Measurements from ENCODE around the gene RPAP3.

RPAP3 gene

GRCh38 chr12:47718531-47718930, 12.7 kb upstream of the RPAP3 start:
- Histone ChIP-seq H3K9ac (ENCODE audit: low read depth, low read length, poor library complexity) (peak overlapping the region; percentile 7), H4K91ac (ENCODE audit: low read depth, low read length, poor library complexity) (no peak overlapping the region), H3K4me2 (ENCODE audit: insufficient read depth, low read length, poor library complexity, severe bottlenecking) (no peak overlapping the region), H2AK5ac (ENCODE audit: low read depth, low read length) (no peak overlapping the region), H3K14ac (ENCODE audit: low read length) (no peak overlapping the region), H3K4ac (ENCODE audit: low read length) (no peak overlapping the region), H2BK5ac (ENCODE audit: low read length) (no peak overlapping the region), H3K27ac (replicated peaks; ENCODE audit: low read length) (no peak overlapping the region), H2BK15ac (ENCODE audit: low read length) (no peak overlapping the region), H3K9me3 (replicated peaks in 1 of 2; ENCODE audit: control insufficient read depth in 2 of 2, insufficient read depth in 1 of 2, low read depth in 1 of 2, low read length in 2 of 2) (no peaks in the 10 kb centered on the region), H3K79me1 (ENCODE audit: low read depth, low read length) (no peaks in the 10 kb centered on the region), H3K18ac (ENCODE audit: low read length) (no peak overlapping the region), H3K23ac (ENCODE audit: low read depth, low read length, poor library complexity) (no peak overlapping the region), H3K36me3 (replicated peaks in 1 of 2; ENCODE audit: control insufficient read depth in 2 of 2, insufficient read depth in 2 of 2, low read length in 2 of 2) (peaks cover 0 to 5% of the 10 kb centered on the region in 2 donors), H2BK12ac (ENCODE audit: low read length) (no peak overlapping the region), H2AFZ (ENCODE audit: low read length) (no peak overlapping the region), H4K8ac (ENCODE audit: low read depth, low read length) (no peak overlapping the region), H3K4me1 (ENCODE audit: control insufficient read depth in 2 of 2, insufficient read depth in 1 of 2, low read depth in 1 of 2, low read length in 2 of 2) (peaks cover 2 to 5% of the 10 kb centered on the region in 2 donors), H2BK120ac (ENCODE audit: low read depth, low read length) (no peak overlapping the region), H3K4me3 (ENCODE audit: low read length in 2 of 2) (no peak overlapping the region), H3K27me3 (ENCODE audit: control insufficient read depth in 3 of 3, insufficient read depth in 3 of 3, low read depth in 1 of 3, low read length in 3 of 3) (no peaks in the 10 kb centered on the region)
- no CpG with 5 or more reads among the region's 1 CpG for WGBS, 2 donors (ENCODE audit: extremely low coverage in 2 of 2, insufficient read length in 2 of 2, insufficient replicate concordance in 1 of 2)
- no peak for DNase-seq (ENCODE audit: low spot score)

GRCh38 chr12:47717443-47718193, 11.8 kb upstream of the RPAP3 start:
- Histone ChIP-seq H3K4me3 (ENCODE audit: low read length in 2 of 2) (no peak overlapping the region), H3K4me2 (ENCODE audit: insufficient read depth, low read length, poor library complexity, severe bottlenecking) (no peak overlapping the region), H2BK12ac (ENCODE audit: low read length) (no peak overlapping the region), H3K4ac (ENCODE audit: low read length) (no peak overlapping the region), H2BK15ac (ENCODE audit: low read length) (no peak overlapping the region), H3K9me3 (replicated peaks in 1 of 2; ENCODE audit: control insufficient read depth in 2 of 2, insufficient read depth in 1 of 2, low read depth in 1 of 2, low read length in 2 of 2) (no peaks in the 10 kb centered on the region), H2BK5ac (ENCODE audit: low read length) (no peak overlapping the region), H3K27ac (replicated peaks; ENCODE audit: low read length) (no peak overlapping the region), H3K36me3 (replicated peaks in 1 of 2; ENCODE audit: control insufficient read depth in 2 of 2, insufficient read depth in 2 of 2, low read length in 2 of 2) (peaks cover 0 to 5% of the 10 kb centered on the region in 2 donors), H2BK120ac (ENCODE audit: low read depth, low read length) (no peak overlapping the region), H2AFZ (ENCODE audit: low read length) (peak overlapping the region; percentile 60), H3K23ac (ENCODE audit: low read depth, low read length, poor library complexity) (no peak overlapping the region), H3K4me1 (ENCODE audit: control insufficient read depth in 2 of 2, insufficient read depth in 1 of 2, low read depth in 1 of 2, low read length in 2 of 2) (peaks cover 2 to 5% of the 10 kb centered on the region in 2 donors), H3K79me1 (ENCODE audit: low read depth, low read length) (no peaks in the 10 kb centered on the region), H3K27me3 (ENCODE audit: control insufficient read depth in 3 of 3, insufficient read depth in 3 of 3, low read depth in 1 of 3, low read length in 3 of 3) (no peaks in the 10 kb centered on the region), H3K9ac (ENCODE audit: low read depth, low read length, poor library complexity) (no peak overlapping the region), H4K8ac (ENCODE audit: low read depth, low read length) (no peak overlapping the region), H3K14ac (ENCODE audit: low read length) (no peak overlapping the region), H4K91ac (ENCODE audit: low read depth, low read length, poor library complexity) (no peak overlapping the region), H3K18ac (ENCODE audit: low read length) (no peak overlapping the region), H2AK5ac (ENCODE audit: low read depth, low read length) (peak overlapping the region; percentile 59)
- DNase-seq (ENCODE audit: low spot score): peak; percentile 68
- WGBS, 2 donors (ENCODE audit: extremely low coverage in 2 of 2, insufficient read length in 2 of 2, insufficient replicate concordance in 1 of 2): no CpG with 5 or more reads among the region's 13 CpGs

GRCh38 chr12:47717046-47717442, 11.2 kb upstream of the RPAP3 start:
- no CpG with 5 or more reads among the region's 6 CpGs for WGBS, 2 donors (ENCODE audit: extremely low coverage in 2 of 2, insufficient read length in 2 of 2, insufficient replicate concordance in 1 of 2)

GRCh38 chr12:47715877-47716548, 10.2 kb upstream of the RPAP3 start:
- H3K27ac ChIP-seq (replicated peaks; ENCODE audit: low read length): no peak overlapping the region
- no peak overlapping the region for H3K14ac ChIP-seq (ENCODE audit: low read length)
- H3K18ac ChIP-seq (ENCODE audit: low read length): no peak overlapping the region
- H3K23ac ChIP-seq (ENCODE audit: low read depth, low read length, poor library complexity): no peak overlapping the region
- H2BK15ac ChIP-seq (ENCODE audit: low read length): peak overlapping the region; percentile 14
- no peak for DNase-seq (ENCODE audit: low spot score)
- H2BK120ac ChIP-seq (ENCODE audit: low read depth, low read length): no peak overlapping the region
- peak overlapping the region; percentile 40 for H2AK5ac ChIP-seq (ENCODE audit: low read depth, low read length)
- H2BK5ac ChIP-seq (ENCODE audit: low read length): no peak overlapping the region
- H4K8ac ChIP-seq (ENCODE audit: low read depth, low read length): no peak overlapping the region
- H3K36me3 ChIP-seq (replicated peaks in 1 of 2; ENCODE audit: control insufficient read depth in 2 of 2, insufficient read depth in 2 of 2, low read length in 2 of 2): peaks cover 0 to 5% of the 10 kb centered on the region in 2 donors
- H3K4ac ChIP-seq (ENCODE audit: low read length): no peak overlapping the region
- H3K4me2 ChIP-seq (ENCODE audit: insufficient read depth, low read length, poor library complexity, severe bottlenecking): no peak overlapping the region
- H3K79me1 ChIP-seq (ENCODE audit: low read depth, low read length): no peaks in the 10 kb centered on the region
- peaks cover 2 to 5% of the 10 kb centered on the region in 2 donors for H3K4me1 ChIP-seq (ENCODE audit: control insufficient read depth in 2 of 2, insufficient read depth in 1 of 2, low read depth in 1 of 2, low read length in 2 of 2)
- no peak overlapping the region for H3K9ac ChIP-seq (ENCODE audit: low read depth, low read length, poor library complexity)
- H2AFZ ChIP-seq (ENCODE audit: low read length): no peak overlapping the region
- no peak overlapping the region for H2BK12ac ChIP-seq (ENCODE audit: low read length)
- H3K27me3 ChIP-seq (ENCODE audit: control insufficient read depth in 3 of 3, insufficient read depth in 3 of 3, low read depth in 1 of 3, low read length in 3 of 3): no peaks in the 10 kb centered on the region
- no CpG with 5 or more reads among the region's 13 CpGs for WGBS, 2 donors (ENCODE audit: extremely low coverage in 2 of 2, insufficient read length in 2 of 2, insufficient replicate concordance in 1 of 2)
- no peak overlapping the region for H4K91ac ChIP-seq (ENCODE audit: low read depth, low read length, poor library complexity)
- no peak overlapping the region for H3K4me3 ChIP-seq (ENCODE audit: low read length in 2 of 2)
- H3K9me3 ChIP-seq (replicated peaks in 1 of 2; ENCODE audit: control insufficient read depth in 2 of 2, insufficient read depth in 1 of 2, low read depth in 1 of 2, low read length in 2 of 2): no peaks in the 10 kb centered on the region

More at GRCh38 chr12:47717046-47717442, 11.2 kb upstream of the RPAP3 start:
- no peak overlapping the region for H3K27ac ChIP-seq (replicated peaks; ENCODE audit: low read length)
- H2BK12ac ChIP-seq (ENCODE audit: low read length): no peak overlapping the region
- no peaks in the 10 kb centered on the region for H3K9me3 ChIP-seq (replicated peaks in 1 of 2; ENCODE audit: control insufficient read depth in 2 of 2, insufficient read depth in 1 of 2, low read depth in 1 of 2, low read length in 2 of 2)
- H3K4me2 ChIP-seq (ENCODE audit: insufficient read depth, low read length, poor library complexity, severe bottlenecking): no peak overlapping the region
- no peaks in the 10 kb centered on the region for H3K79me1 ChIP-seq (ENCODE audit: low read depth, low read length)
- no peak overlapping the region for H4K91ac ChIP-seq (ENCODE audit: low read depth, low read length, poor library complexity)
- H2BK15ac ChIP-seq (ENCODE audit: low read length): no peak overlapping the region
- H2BK120ac ChIP-seq (ENCODE audit: low read depth, low read length): no peak overlapping the region
- no peak overlapping the region for H3K4me3 ChIP-seq (ENCODE audit: low read length in 2 of 2)
- H3K23ac ChIP-seq (ENCODE audit: low read depth, low read length, poor library complexity): no peak overlapping the region
- H3K9ac ChIP-seq (ENCODE audit: low read depth, low read length, poor library complexity): no peak overlapping the region
- no peak overlapping the region for H4K8ac ChIP-seq (ENCODE audit: low read depth, low read length)
- no peak overlapping the region for H3K4ac ChIP-seq (ENCODE audit: low read length)
- no peak for DNase-seq (ENCODE audit: low spot score)
- peaks cover 2 to 5% of the 10 kb centered on the region in 2 donors for H3K4me1 ChIP-seq (ENCODE audit: control insufficient read depth in 2 of 2, insufficient read depth in 1 of 2, low read depth in 1 of 2, low read length in 2 of 2)
- no peak overlapping the region for H3K14ac ChIP-seq (ENCODE audit: low read length)
- H2BK5ac ChIP-seq (ENCODE audit: low read length): no peak overlapping the region
- no peak overlapping the region for H3K18ac ChIP-seq (ENCODE audit: low read length)
- peak overlapping the region; percentile 4 for H2AK5ac ChIP-seq (ENCODE audit: low read depth, low read length)
- H3K36me3 ChIP-seq (replicated peaks in 1 of 2; ENCODE audit: control insufficient read depth in 2 of 2, insufficient read depth in 2 of 2, low read length in 2 of 2): peaks cover 0 to 5% of the 10 kb centered on the region in 2 donors
- H2AFZ ChIP-seq (ENCODE audit: low read length): no peak overlapping the region
- no peaks in the 10 kb centered on the region for H3K27me3 ChIP-seq (ENCODE audit: control insufficient read depth in 3 of 3, insufficient read depth in 3 of 3, low read depth in 1 of 3, low read length in 3 of 3)
